Activated CD4-positive, alpha-beta T cell treated with anti-CD3 and anti-CD28 coated beads for 4 hours (primary cell): Measurements from ENCODE around the gene SGCD.

ENCODE experiments used
- DNase-seq, 2 donors: peaks; one replicate each; pipeline ENCODE4 v3.0.0-alpha.2; 2020

The SGCD gene

DNA sequence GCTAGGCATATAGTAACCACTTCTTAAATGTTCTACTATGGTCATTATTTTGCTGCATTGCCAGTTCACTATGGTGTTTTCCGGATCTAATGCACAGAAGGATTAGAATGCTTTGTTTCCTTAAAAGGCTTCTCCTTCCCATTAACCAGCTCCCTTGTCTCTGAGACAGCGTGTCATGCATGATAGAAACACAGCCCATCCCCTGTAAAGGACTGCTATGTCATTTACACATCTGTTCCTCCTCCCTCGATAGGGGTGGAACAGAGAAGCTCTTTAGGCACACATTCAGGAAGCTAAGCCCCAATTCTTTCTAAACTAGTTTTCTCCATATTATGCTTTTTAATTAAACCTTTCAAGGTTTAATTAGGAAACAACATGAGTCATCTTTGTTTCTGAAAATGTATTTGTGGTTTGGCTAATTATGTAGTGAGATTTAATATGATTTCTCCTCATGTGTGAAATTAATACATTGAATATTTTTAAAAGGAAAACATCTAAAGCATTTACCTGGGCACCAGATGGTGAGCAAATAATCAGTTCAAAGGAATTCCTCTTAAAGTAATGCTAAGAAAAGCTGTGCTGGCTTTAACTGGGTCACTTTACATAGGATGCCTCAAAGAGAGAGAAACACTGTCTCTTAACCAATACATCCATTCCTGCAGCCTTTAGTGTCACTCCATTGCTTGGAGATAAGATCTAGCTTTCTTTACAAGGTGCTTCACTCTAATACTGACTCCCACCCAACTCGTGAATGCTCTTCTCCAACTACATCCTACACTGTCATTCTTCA is 389.8 kb downstream of the SGCD start:
- DNase-seq: no peak

DNA sequence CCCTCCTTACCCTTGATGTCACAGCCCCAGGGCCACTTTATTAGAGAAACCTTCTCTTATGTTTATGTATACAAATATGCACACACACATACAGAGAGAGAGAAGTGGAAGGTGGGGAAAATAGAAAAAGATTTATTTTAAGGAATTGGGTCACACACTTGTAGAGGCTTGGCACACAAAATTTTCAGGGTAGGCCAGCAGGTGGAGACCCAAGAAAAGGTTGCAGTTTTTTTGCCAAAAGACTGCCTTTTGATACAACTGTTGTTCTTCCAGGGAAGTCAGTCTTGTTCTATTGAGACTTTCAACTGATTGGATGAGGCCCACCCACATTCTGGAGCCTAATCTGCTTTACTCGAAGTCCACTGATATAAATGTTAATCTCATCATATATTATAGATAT is 392.0 kb downstream of the SGCD start:
- DNase-seq: no peak

DNA sequence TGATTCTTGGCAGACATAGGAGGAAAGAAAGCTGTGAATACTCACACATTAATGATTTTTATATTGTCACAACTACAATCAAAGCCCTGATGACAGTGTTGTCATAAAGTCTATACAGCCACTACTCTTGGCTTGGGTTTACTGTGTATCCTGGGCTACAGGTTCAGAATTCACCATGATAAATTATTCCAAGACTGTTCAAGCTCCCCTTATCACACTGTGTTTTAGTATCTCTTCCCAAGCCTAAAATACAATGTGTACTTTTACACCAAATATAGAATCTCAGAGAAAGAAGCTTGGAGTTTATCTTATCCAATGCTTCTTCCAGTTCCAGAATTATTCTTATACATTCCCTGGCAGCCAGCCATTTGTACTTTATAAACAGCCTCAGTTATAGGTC is 395.4 kb downstream of the SGCD start:
- no peak for DNase-seq

DNA sequence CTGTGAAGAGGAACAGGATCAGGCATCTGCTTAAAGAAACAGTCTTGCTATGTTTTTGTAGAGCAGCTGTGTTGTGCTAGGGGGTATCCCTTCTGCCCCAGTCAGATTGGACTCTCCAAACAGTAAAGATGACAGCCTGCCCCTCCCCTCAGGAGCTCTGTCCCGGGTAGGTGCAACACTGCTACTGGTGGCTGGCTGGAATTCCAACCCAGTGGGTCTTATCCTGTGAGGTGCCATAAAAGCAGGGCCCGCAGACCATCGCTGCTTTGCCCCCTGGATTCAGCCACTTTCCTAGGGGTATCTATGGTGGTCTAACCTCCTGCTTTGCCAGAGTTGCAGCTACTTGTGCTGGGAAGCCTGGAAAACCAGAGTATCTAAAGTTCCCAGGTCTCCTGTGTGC is 408.5 kb downstream of the SGCD start:
- DNase-seq: no peak

DNA sequence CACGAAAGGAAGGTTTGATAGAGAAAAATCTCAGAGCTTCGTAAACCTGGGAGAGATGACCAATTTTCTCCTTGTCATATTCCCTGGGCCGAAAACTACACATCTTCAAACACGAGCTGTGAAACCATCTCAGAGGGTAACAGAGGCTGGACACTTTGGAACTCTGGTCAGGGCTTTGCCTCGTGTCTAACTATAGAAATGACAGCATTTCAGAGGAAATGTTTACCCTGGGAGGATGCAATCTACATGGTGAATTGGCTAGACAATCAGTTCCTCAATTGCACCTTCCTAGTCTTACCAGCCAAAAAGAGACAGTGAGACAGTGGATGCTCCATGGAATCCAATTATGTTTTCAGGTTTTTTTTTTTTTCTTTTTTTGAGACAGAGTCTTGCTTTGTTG is 414.6 kb downstream of the SGCD start:
- no peak for DNase-seq

DNA sequence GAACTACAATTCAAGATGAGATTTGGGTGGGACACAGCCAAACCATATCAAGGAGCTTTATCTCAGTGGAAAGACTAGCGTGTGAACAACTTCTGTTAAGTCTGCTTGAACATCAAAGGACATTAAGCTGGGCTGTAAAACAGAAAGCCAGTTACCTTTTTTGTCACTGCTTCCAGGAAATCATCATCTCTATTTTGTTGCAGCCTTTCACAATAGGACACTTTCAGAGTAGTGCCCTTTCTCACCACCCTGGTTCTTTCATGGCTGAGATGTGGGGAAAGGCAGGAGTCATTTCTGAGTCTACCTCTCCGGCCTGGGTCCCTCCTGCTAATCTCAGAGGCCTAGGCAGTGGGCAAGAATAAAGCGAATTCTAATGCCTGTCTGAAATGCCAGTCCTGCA is 426.9 kb downstream of the SGCD start:
- no peak for DNase-seq

DNA sequence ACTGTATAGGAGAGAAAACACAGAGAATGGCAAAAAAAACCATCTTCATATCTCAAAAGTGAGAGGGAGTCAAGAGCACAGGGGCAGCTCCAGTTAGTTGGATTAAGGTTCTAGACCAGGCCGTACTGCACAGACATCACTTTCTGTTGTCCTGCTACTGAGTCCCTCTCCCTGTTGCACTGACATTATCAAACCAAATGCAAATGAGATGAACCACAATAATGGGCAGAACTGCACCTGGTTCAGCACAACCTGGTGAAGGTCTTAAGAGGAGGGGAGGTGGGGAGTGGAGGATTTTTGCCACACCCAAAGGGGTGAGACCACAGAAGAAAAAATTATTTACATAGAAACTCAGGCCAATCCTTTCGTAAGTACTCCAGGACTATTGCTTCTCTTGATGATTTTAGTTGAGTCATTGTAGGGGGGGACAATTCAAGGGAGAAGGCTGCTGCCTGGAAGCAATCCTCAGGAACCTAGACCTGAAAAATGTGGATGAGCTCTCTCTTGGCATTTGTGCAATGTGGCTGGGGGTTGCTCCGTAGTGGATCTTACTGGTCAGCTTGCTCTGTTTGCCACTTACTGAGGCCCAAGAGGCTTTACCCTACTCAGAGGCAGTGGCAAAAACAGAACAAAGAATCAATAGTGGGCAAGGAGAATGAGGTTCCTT is 428.6 kb downstream of the SGCD start:
- DNase-seq: no peak

DNA sequence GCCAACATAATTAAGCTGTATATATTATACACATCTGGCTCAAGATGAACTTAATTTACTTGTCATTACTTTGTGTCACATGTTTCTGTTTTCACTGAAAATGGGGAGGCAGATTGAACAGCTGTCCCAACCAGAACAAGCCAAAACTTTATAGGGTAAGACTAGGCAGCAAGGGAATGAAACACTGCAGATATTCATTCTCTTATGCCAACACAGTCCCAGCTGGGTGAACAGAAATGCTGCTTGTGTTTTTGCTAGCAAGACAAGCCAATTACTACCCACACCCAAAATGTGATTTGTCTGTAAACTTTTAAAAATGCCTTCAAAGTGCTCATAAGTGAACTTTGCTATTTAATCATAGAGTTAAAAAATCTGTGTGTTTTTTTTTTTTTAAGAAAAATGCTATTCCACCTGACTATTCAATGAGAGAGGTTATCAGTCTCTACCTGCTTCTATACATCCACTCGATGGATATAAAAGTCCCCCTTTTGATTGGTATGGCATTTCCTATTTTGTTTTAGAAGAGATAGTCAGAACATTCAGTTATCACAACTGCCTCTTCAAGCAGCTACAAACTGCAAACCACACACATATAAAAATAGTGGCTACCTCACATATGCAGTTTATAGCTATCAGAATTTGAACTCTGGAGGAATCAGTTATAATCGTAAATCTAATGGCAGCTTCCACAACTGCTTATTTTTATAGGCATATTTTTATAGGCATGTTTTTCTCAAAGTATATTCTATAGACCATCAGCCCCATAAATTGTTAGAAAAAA is 431.2 kb downstream of the SGCD start:
- no peak for DNase-seq

DNA sequence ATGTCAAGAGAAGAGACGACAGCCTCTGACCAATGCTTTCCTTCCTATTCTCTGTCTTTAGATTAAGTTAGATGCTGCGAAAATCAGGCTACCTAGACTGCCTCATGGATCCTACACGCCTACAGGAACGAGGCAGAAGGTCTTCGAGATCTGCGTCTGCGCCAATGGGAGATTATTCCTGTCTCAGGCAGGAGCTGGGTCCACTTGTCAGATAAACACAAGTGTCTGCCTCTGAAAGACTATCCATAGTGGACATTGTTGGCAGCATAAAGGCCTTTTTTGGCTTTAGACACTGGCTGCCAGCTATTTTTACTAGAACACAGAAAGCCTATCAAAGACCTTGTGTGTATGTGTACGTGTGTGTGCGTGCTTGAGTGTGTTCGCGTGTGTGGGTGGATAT is 432.2 kb downstream of the SGCD start:
- DNase-seq: no peak

DNA sequence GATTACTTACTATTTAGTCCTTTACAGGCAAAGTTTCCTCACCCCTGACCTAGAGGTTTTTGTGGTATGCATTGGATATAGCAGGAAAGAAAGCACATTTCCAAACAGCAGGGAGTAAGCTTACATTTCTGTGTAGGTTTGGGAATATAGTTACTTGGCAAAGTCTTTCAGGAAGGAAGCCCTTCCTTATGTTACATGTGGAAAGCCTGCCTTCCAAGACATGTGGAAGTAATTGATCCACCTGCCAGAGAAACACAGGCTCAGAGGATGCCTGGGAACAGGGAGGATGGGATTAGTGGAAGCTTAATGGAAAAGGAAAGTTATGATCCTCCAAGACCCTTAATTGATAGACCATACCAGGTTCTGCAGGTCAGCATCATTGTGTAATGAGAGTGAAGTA is 435.8 kb downstream of the SGCD start:
- DNase-seq: no peak

DNA sequence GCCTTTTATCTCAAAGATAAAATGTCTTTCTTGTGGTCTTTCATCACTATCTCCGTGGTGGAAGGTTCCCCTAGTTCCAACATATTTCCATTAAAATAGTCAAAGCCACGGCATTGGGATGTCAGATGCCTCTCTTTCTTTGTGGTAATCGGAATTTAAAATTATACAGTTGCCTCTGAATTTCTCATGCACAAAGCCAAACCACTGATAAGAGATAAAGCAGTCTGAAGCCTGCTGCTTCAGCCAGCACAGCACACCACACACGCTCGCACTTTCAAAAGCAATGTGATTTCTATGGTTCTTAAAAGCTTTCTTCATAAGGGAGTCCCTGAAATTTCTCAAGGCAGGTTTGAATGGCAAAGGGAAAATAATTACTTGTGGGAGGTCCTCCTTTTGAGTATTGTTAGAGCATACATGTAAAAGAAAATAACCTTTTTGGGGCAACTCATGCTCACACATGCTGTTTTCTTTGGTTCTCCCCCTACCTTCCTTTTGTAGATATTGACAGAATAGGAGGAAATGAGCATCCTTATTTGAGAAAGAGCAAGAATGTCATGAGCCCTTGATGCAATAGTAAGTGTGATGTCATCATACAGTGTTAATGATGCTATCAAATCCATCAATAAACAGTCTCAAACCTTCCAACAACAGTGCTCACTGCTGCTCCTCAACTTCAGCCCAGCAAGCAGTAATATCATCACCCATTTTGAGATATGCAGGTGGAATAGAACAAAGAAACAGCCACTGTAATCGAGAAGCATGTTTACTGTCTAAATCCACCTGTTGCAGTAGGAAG is 437.4 kb downstream of the SGCD start:
- DNase-seq: no peak

DNA sequence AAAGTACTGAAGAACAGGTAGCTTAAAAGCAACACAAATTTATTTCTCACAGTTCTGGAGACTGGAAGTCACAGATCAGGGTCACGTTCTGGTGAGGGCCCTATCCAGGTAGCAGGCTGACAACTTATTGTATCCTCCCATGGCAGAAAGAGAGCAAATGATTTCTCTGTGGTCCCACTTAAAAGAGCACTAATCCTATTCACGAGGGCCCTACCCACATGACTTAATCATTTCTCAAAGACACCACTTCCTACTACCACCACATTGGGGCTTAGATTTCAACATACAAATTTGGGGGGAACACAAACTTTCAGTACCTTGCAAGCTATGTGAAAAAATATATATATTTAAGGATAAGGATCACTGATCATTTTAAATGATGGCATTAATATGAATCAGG is 447.3 kb downstream of the SGCD start:
- no peak for DNase-seq

DNA sequence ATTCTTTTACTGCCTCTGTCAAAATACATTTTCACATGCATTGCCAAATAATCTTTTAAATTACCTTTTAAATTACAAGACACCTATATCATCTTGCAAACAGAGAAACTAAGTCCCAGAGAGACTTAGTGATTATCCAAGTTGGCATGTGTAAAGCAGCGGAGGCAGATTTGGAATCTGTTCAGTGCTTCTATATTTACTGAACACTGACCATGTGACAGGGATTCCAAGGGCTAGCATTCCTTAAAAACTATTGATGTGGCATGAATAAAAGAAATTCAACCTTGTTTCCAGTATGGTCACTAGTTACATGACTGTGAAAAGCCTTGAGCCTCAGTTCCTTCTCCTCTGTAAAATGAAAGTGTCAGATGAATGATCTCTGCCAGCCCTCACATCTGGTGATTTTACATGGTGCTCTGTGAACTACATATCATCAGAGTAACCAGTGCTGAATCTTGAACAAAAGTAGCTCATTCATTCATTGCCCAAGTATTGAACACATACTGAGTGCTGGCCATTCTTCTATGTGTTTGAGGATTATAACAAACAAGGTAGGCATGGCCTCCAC is 451.3 kb downstream of the SGCD start:
- no peak for DNase-seq

DNA sequence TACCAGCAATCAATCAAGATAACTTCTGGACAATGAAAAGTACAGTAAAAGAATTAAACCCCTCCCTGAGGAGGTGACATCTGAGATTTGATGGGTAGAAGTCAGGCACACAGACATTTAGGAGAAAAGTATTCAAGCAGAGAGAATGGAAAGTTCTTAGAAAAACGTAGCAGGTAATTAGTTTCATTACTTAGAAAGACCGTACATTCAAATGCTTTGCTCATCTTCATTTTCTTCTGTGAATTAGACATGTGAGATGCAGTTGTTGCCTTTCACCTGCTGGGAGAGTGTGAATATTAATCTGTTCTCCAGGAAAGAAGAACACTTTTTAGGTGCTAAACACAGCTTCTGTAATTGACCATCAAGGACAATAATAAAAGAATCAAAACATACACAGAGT is 451.8 kb downstream of the SGCD start:
- no peak for DNase-seq

DNA sequence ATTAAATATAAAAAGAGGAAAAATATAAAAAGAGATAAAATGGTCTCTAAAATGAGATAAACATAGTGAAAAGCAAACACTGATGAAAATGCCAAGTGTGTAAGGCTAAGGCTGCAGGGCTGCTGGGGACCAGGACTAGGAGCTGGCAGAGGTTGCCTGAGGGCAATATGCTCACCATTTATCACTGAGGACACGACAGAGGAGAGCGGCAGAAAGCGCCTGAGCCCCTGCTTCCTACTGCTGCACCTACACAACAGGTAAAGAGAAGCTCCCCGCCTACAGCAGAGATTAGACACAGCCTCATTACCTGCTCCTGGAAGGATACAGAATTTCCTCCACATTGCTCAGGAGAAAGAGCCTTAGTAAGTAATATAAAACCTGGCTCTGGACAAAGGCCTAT is 452.5 kb downstream of the SGCD start:
- no peak for DNase-seq

DNA sequence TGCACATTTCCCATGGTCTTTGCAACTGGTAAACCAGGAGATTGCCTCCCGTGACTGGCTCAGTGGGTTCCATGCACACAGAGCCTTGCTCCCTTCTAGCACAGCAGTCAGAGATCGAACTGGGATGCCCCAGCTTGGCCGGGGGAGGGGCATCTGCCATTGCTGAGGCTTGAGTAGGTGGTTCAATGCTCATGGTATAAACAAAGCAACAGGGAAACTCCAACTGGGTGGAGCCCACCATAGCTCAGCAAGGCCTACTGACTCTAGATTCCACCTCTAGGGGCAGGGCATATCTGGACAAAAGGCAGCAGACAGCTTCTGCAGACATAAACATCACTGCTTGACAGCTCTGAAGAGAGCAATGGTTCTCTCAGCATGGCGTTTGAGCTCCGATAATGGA is 456.1 kb downstream of the SGCD start:
- no peak for DNase-seq

DNA sequence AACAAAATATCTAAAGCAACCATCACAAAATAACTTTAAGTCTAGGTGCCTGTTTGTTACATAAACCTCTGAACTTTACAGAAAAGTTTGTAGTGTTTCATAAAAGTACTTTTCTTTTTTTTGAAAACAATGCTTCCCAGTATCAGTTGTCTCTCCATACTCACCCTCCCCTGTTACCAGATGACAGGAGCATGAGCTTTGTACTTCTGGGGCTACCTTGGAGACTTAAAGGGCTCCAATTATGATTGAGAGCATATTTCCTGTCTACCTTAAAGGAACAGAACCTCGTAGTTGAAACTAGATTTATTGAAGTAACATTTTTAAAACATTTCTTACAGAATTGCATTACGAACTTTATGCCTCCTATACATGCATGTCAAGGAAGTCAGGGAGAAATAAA is 467.7 kb downstream of the SGCD start:
- no peak for DNase-seq

DNA sequence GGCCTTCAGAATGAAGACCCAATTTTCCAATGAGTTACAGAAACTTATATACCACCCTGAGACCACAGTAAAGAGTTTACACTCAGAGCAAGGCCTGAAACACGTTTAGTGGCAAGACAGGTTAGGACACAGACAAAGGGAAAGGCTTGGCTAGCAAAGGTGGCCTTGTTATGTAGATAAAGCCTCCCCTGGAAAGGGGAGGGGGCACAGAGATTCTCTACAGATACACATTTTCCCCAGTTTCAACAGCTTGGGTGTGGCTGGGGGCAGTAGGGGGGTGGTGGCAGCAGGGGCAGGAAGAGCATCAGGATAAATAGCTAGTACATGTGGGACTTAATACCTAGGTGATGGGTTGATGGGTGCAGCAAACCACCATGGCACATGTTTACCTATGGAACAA is 471.2 kb downstream of the SGCD start:
- no peak for DNase-seq

DNA sequence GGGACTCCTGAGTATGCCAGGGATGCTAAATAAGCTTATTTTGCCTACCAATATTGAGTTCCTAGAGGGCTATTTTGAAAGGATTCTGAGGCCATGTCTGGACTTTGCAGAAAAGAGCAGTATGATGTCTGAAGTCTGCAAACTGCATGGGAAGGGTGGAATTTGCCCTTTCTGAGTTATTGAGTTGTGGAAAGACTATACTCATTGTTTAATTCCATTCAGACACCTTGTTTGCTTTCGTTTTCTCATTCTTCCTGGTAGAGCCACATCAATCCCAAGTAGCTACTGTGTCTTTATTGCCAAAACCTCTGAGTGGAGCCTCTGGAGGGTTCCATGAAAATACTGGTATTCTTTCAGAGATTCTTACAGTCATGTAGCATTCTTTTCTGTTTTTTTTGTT is 472.2 kb downstream of the SGCD start:
- no peak for DNase-seq

DNA sequence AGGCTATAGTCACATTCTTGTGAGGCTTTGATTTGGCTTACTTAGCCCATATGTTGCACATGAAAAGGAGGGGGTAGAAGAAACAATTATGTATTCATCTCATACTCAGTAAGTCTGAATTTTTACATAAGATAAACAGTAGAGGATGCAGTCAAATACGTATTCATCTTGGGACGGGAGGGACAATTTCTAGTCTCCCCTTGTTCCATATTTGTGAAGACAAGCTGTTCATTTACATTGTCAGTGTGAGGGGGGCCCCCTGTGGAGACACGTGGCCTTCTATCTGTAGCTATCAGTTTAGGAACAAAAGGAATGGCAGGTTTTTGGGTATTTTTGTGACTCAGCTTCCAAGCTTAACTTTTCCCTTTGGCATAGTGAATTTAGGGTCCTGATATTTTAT is 474.0 kb downstream of the SGCD start:
- DNase-seq: no peak

DNA sequence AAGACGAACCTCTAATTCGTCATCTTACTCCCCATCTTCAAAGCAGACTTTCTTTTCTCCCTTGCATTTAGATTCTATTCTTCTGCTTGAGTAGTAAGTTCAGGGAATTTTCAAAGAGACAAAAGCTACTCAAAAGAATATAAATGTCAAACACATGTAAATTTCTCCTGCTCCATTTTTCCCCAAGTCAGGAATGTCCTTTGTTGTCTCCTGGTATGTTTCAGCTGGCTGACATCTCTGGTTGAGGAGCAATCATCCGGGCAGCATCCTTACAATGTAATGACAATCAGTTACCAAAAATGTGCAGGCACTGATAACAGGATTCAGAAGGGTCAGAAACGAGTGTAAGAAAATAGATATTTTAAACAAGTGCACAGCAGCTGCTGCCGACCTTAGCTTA is 475.5 kb downstream of the SGCD start:
- DNase-seq: no peak

DNA sequence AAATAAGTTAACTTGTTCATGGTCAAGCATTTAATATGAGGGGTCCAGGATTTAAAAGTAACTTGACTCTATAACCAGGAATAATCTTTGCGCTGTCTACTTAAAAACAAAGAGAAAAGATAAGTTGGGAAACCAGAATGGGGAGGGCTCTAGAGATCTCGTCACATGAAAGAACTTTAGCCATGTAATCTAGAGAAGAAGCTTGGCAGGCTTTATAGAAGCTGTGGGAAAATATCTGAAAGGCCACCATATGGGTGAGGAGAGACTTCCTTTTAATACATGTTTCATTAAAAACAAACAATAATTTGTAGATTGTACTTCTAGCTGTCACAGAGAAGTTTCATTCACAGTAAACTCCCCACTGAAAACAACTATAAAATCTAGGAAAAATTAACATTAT is 476.4 kb downstream of the SGCD start:
- no peak for DNase-seq

DNA sequence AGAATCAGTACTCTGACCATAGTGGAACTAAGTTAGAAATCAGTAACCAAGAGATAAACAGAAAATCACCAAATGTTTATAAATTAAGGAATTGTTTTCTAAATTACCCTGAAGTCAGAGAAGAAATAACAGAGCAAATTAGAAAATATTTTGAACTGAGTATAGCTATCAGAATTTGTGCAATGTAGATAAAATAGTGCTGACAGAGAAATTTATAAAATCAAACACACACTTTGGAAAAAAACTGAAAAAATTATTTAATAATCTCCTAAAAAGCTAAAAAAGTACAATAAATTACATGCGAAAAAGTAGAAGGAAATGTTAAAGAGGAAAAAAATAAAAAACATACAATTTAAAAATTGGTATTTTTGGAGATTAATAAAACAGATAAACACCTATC is 486.0 kb downstream of the SGCD start:
- no peak for DNase-seq
